ENCODE results near the gene RFESD. TPM values are rescaled to one million over a fixed set of nuclear protein-coding genes. Genes with fewer than 3 reads are reported as not detected.

Gene RFESD
- polyA plus RNA-seq, 3 donors: 0.15 to 1.4 (median 0.24) TPM

GRCh38 chr5:95697781-95698681 is 51.5 kb downstream of the RFESD start:
- H4K20me1 ChIP-seq (ENCODE audit: insufficient read depth, low read length): no peaks in the 10 kb centered on the region
- peaks cover 0 to 3% (median 0%) of the 10 kb centered on the region in 3 donors for H3K27me3 Mint-ChIP-seq (ENCODE audit: low read depth in 3 of 3)
- no peaks in the 10 kb centered on the region for H3K9me3 ChIP-seq (replicated peaks in 1 of 2; ENCODE audit: control insufficient read depth in 1 of 2, insufficient read depth in 1 of 2, low read length in 2 of 2)
- 100% methylated on average over 4 of the region's 7 CpGs for WGBS (ENCODE audit: insufficient coverage)
- no peak overlapping the region for H3K4me3 ChIP-seq (replicated peaks in 1 of 3; ENCODE audit: low read depth in 2 of 3, low read length in 3 of 3)
- H3K9me3 Mint-ChIP-seq: no peaks in the 10 kb centered on the region
- TF ChIP-seq CTCF (IDR thresholded peaks at IDR 0.05): no peak
- no peak overlapping the region for H3K4me3 Mint-ChIP-seq
- H3K4me1 Mint-ChIP-seq: no peaks in the 10 kb centered on the region
- no peaks in the 10 kb centered on the region for H3K36me3 ChIP-seq (replicated peaks in 1 of 2; ENCODE audit: control insufficient read depth in 1 of 2, insufficient read depth in 2 of 2, low read length in 2 of 2)
- H2AFZ ChIP-seq (ENCODE audit: insufficient read depth, low read depth, low read length, poor library complexity, severe bottlenecking): no peak overlapping the region
- H3K27me3 ChIP-seq (ENCODE audit: control insufficient read depth in 2 of 2, insufficient read depth in 2 of 2, low read length in 2 of 2): no peaks in the 10 kb centered on the region
- no peak overlapping the region for H3K9ac ChIP-seq (ENCODE audit: insufficient read depth, low read length, poor library complexity, severe bottlenecking)
- DNase-seq: no peak
- H3K4me1 ChIP-seq (ENCODE audit: control insufficient read depth in 1 of 2, insufficient read depth in 2 of 2, low read length in 2 of 2): no peaks in the 10 kb centered on the region
- no peaks in the 10 kb centered on the region for H3K79me2 ChIP-seq (ENCODE audit: insufficient read depth, low read length)
- no peak overlapping the region for H3K4me2 ChIP-seq (replicated peaks; ENCODE audit: extremely low read depth, low read length, poor library complexity, severe bottlenecking)
- intact Hi-C loops (cut with micrococcal nuclease): no loop called here
- no peak overlapping the region for H3K27ac Mint-ChIP-seq
- no peaks in the 10 kb centered on the region for H3K36me3 Mint-ChIP-seq
- H3K27ac ChIP-seq (ENCODE audit: low read depth in 1 of 2, low read length in 2 of 2): no peak overlapping the region

GRCh38 chr5:95699337-95699736 is 52.8 kb downstream of the RFESD start:
- intact Hi-C loops (cut with micrococcal nuclease): no loop called here
- no peaks in the 10 kb centered on the region for H3K9me3 ChIP-seq (replicated peaks in 1 of 2; ENCODE audit: control insufficient read depth in 1 of 2, insufficient read depth in 1 of 2, low read length in 2 of 2)
- H3K27me3 Mint-ChIP-seq (ENCODE audit: low read depth in 3 of 3): peaks cover 0 to 3% (median 0%) of the 10 kb centered on the region in 3 donors
- H3K4me1 ChIP-seq (ENCODE audit: control insufficient read depth in 1 of 2, insufficient read depth in 2 of 2, low read length in 2 of 2): no peaks in the 10 kb centered on the region
- H3K9me3 Mint-ChIP-seq: no peaks in the 10 kb centered on the region
- no peaks in the 10 kb centered on the region for H3K36me3 ChIP-seq (replicated peaks in 1 of 2; ENCODE audit: control insufficient read depth in 1 of 2, insufficient read depth in 2 of 2, low read length in 2 of 2)
- no peaks in the 10 kb centered on the region for H3K79me2 ChIP-seq (ENCODE audit: insufficient read depth, low read length)
- no peak overlapping the region for H3K4me3 Mint-ChIP-seq
- H3K4me3 ChIP-seq (replicated peaks in 1 of 3; ENCODE audit: low read depth in 2 of 3, low read length in 3 of 3): no peak overlapping the region
- no peak overlapping the region for H3K27ac ChIP-seq (ENCODE audit: low read depth in 1 of 2, low read length in 2 of 2)
- no peak overlapping the region for H3K9ac ChIP-seq (ENCODE audit: insufficient read depth, low read length, poor library complexity, severe bottlenecking)
- H2AFZ ChIP-seq (ENCODE audit: insufficient read depth, low read depth, low read length, poor library complexity, severe bottlenecking): no peak overlapping the region
- H3K36me3 Mint-ChIP-seq: no peaks in the 10 kb centered on the region
- no peaks in the 10 kb centered on the region for H3K27me3 ChIP-seq (ENCODE audit: control insufficient read depth in 2 of 2, insufficient read depth in 2 of 2, low read length in 2 of 2)
- TF ChIP-seq CTCF (IDR thresholded peaks at IDR 0.05): no peak
- 100% methylated on average over 1 of the region's 1 CpG for WGBS (ENCODE audit: insufficient coverage)
- DNase-seq: no peak
- H3K4me1 Mint-ChIP-seq: no peaks in the 10 kb centered on the region
- H3K27ac Mint-ChIP-seq: no peak overlapping the region
- no peaks in the 10 kb centered on the region for H4K20me1 ChIP-seq (ENCODE audit: insufficient read depth, low read length)
- H3K4me2 ChIP-seq (replicated peaks; ENCODE audit: extremely low read depth, low read length, poor library complexity, severe bottlenecking): no peak overlapping the region
